Measurements from ENCODE around the gene SLC25A21. TPM values are rescaled to one million over a fixed set of nuclear protein-coding genes. Genes with fewer than 3 reads are reported as not detected.

The SLC25A21 gene
- polyA plus RNA-seq, 2 of the 4 experiments (the other 2 are of a cell fraction): 0.68 to 1.4 TPM

DNA sequence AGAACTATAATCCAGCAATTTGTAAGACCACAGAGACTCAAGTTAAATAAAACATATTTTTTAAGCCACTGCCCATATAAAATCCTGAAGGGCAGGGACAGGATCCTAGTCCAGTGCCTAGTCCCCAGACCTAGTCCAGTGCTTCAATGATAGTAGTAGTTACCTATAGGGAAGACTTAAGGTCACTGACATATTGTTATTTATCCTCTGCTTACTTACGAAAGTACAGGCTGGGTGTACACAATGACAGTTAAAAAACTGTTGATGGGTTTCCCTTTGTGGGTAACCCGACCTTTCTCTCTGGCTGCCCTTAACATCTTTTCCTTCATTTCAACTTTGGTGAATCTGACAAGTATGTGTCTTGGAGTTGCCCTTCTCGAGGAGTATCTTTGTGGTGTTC, 192.5 kb downstream of the SLC25A21 start:
- 47% methylated on average over 3 of the region's 3 CpGs for WGBS (ENCODE audit: missing lambda C conversion rate)
- TF ChIP-seq NFE2L2 (conservative IDR thresholded peaks at IDR 0.05; ENCODE audit: low read length) (no peak), ESRRA (IDR thresholded peaks at IDR 0.05; ENCODE audit: borderline replicate concordance, low read length) (no peak), EHF (CRISPR knock-in tag; IDR thresholded peaks at IDR 0.05) (no peak), TFCP2L1 (CRISPR knock-in tag; IDR thresholded peaks at IDR 0.05) (no peak), EP300 (IDR thresholded peaks at IDR 0.05) (no peak)
- Histone ChIP-seq H3K4me2 (no peak overlapping the region), H3K4me3 (no peak overlapping the region), H3K27ac (peak overlapping the region; percentile 6 to 21; a peak in 3 of 6 replicates), H3K4me1 (peaks cover 49% of the 10 kb centered on the region), H3K9me3 (no peaks in the 10 kb centered on the region)
- no peak for DNase-seq (ENCODE audit: low read depth in 1 of 2, low spot score in 1 of 2)
- ChIA-PET CTCF (no interaction called here), POLR2A (no interaction called here)
- no peak for ATAC-seq
- FAIRE-seq: no peak

DNA sequence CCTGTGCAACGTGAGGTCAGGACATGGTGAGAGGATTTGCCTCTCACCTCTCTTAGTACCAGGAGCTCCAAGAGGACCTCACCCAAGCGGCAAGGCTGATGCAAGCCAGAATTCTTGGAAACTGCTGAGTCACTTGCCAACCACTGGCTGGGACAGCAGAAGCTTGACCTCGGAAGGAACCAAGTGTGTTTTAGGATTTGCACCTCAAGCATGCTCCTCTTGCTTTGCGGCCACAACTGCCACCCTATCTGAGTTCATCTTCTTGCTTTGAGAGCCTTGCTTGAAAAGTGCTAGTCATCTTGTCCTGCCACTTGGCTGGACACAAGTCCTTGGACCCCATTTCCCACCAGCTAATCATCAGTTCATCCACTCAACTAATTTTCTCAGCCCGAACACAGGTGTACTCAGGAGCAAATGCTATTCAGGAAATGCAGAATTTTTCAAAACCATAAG, 195.8 kb downstream of the SLC25A21 start:
- FAIRE-seq: peak; percentile 67
- WGBS (ENCODE audit: missing lambda C conversion rate): 29% methylated on average over 5 of the region's 5 CpGs
- CTCF ChIA-PET: interaction anchor here (0.7 to 0.8 kb wide), 2 partner anchors 321 to 328 kb away, joined by 3 read pairs; no protein-coding TSS in a partner anchor

More for the DNA sequence above, 195.8 kb downstream of the SLC25A21 start:
- Histone ChIP-seq H3K4me1 (peaks cover 58% of the 10 kb centered on the region), H3K9me3 (no peaks in the 10 kb centered on the region), H3K4me2 (peak overlapping the region; percentile 32), H3K27ac (peak overlapping the region; percentile 79), H3K4me3 (no peak overlapping the region)
- POLR2A ChIA-PET: interaction anchor here (1.1 kb wide), 1 partner anchor 34 kb away, joined by 3 read pairs; no protein-coding TSS in a partner anchor
- no peak for TF ChIP-seq POLR2A (IDR thresholded peaks at IDR 0.05; ENCODE audit: low read length)
- TF ChIP-seq KDM1A (IDR thresholded peaks at IDR 0.05; ENCODE audit: low read depth): no peak
- no peak for TF ChIP-seq ZC3H11A (IDR thresholded peaks at IDR 0.05)
- TF ChIP-seq, protein P1, sequence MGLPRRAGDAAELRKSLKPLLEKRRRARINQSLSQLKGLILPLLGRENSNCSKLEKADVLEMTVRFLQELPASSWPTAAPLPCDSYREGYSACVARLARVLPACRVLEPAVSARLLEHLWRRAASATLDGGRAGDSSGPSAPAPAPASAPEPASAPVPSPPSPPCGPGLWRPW (IDR thresholded peaks at IDR 0.05): no peak
- TF ChIP-seq, protein P2, sequence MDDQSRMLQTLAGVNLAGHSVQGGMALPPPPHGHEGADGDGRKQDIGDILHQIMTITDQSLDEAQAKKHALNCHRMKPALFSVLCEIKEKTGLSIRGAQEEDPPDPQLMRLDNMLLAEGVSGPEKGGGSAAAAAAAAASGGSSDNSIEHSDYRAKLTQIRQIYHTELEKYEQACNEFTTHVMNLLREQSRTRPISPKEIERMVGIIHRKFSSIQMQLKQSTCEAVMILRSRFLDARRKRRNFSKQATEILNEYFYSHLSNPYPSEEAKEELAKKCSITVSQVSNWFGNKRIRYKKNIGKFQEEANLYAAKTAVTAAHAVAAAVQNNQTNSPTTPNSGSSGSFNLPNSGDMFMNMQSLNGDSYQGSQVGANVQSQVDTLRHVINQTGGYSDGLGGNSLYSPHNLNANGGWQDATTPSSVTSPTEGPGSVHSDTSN (IDR thresholded peaks at IDR 0.05): no peak
- TF ChIP-seq CHD4 (IDR thresholded peaks at IDR 0.05; ENCODE audit: borderline replicate concordance): no peak
- TF ChIP-seq, protein P3, sequence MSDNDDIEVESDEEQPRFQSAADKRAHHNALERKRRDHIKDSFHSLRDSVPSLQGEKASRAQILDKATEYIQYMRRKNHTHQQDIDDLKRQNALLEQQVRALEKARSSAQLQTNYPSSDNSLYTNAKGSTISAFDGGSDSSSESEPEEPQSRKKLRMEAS (IDR thresholded peaks at IDR 0.05): peak; percentile 50
- peak; percentile 99 for TF ChIP-seq MAFK (IDR thresholded peaks at IDR 0.05; ENCODE audit: partially characterized antibody)
- TF ChIP-seq, protein P4, sequence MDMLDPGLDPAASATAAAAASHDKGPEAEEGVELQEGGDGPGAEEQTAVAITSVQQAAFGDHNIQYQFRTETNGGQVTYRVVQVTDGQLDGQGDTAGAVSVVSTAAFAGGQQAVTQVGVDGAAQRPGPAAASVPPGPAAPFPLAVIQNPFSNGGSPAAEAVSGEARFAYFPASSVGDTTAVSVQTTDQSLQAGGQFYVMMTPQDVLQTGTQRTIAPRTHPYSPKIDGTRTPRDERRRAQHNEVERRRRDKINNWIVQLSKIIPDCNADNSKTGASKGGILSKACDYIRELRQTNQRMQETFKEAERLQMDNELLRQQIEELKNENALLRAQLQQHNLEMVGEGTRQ (IDR thresholded peaks at IDR 0.05): no peak
- TF ChIP-seq GATA3 (IDR thresholded peaks at IDR 0.05; ENCODE audit: borderline replicate concordance): no peak
- no peak for TF ChIP-seq JUN (IDR thresholded peaks at IDR 0.05)
- TF ChIP-seq FOSL2 (IDR thresholded peaks at IDR 0.05): no peak
- peak; percentile 43; the same call in 1 of the 2 replicates for TF ChIP-seq FOSL2 (CRISPR knock-in tag; IDR thresholded peaks at IDR 0.05)
- TF ChIP-seq, protein P5, sequence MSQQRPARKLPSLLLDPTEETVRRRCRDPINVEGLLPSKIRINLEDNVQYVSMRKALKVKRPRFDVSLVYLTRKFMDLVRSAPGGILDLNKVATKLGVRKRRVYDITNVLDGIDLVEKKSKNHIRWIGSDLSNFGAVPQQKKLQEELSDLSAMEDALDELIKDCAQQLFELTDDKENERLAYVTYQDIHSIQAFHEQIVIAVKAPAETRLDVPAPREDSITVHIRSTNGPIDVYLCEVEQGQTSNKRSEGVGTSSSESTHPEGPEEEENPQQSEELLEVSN (IDR thresholded peaks at IDR 0.05; ENCODE audit: borderline replicate concordance, low read depth): no peak
- TF ChIP-seq CBX2 (IDR thresholded peaks at IDR 0.05; ENCODE audit: borderline replicate concordance, low read depth): no peak
- TF ChIP-seq, protein P6, sequence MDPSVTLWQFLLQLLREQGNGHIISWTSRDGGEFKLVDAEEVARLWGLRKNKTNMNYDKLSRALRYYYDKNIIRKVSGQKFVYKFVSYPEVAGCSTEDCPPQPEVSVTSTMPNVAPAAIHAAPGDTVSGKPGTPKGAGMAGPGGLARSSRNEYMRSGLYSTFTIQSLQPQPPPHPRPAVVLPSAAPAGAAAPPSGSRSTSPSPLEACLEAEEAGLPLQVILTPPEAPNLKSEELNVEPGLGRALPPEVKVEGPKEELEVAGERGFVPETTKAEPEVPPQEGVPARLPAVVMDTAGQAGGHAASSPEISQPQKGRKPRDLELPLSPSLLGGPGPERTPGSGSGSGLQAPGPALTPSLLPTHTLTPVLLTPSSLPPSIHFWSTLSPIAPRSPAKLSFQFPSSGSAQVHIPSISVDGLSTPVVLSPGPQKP (IDR thresholded peaks at IDR 0.05; ENCODE audit: low read depth, low read length): no peak
- TF ChIP-seq, protein P7, sequence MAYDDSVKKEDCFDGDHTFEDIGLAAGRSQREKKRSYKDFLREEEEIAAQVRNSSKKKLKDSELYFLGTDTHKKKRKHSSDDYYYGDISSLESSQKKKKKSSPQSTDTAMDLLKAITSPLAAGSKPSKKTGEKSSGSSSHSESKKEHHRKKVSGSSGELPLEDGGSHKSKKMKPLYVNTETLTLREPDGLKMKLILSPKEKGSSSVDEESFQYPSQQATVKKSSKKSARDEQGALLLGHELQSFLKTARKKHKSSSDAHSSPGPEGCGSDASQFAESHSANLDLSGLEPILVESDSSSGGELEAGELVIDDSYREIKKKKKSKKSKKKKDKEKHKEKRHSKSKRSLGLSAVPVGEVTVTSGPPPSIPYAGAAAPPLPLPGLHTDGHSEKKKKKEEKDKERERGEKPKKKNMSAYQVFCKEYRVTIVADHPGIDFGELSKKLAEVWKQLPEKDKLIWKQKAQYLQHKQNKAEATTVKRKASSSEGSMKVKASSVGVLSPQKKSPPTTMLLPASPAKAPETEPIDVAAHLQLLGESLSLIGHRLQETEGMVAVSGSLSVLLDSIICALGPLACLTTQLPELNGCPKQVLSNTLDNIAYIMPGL (CRISPR knock-in tag; IDR thresholded peaks at IDR 0.05; ENCODE audit: borderline replicate concordance): no peak
- peak; percentile 95 for TF ChIP-seq NFE2L2 (conservative IDR thresholded peaks at IDR 0.05; ENCODE audit: low read length)
- no peak for TF ChIP-seq EHF (CRISPR knock-in tag; IDR thresholded peaks at IDR 0.05)
- TF ChIP-seq, protein P8, sequence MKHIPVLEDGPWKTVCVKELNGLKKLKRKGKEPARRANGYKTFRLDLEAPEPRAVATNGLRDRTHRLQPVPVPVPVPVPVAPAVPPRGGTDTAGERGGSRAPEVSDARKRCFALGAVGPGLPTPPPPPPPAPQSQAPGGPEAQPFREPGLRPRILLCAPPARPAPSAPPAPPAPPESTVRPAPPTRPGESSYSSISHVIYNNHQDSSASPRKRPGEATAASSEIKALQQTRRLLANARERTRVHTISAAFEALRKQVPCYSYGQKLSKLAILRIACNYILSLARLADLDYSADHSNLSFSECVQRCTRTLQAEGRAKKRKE (CRISPR knock-in tag; IDR thresholded peaks at IDR 0.05; ENCODE audit: low read depth): no peak
- TF ChIP-seq HOXB13 (CRISPR knock-in tag; IDR thresholded peaks at IDR 0.05; ENCODE audit: low read depth): no peak
- TF ChIP-seq NR3C1 (IDR thresholded peaks at IDR 0.05): no peak
- TF ChIP-seq KDM5A (IDR thresholded peaks at IDR 0.05): no peak
- DNase-seq (ENCODE audit: low read depth in 1 of 2, low spot score in 1 of 2) (peak in 1 of 2 experiments; percentile 88), ATAC-seq (peak; percentile 55 to 82; a peak in 4 of 6 replicates)
